Measurements from ENCODE around the gene FHOD1.

- TF ChIP-seq BHLHE40 (IDR thresholded peaks at IDR 0.05; ENCODE audit: low read length) = no peak
- TF ChIP-seq ZNF146 (CRISPR knock-in tag; IDR thresholded peaks at IDR 0.05; ENCODE audit: unreplicated experiment) = no peak
- no peak for TF ChIP-seq EP300 (IDR thresholded peaks at IDR 0.05; ENCODE audit: low read length)
- no peak for TF ChIP-seq ZNF274 (IDR thresholded peaks at IDR 0.05; ENCODE audit: borderline replicate concordance, low read depth, low read length)
- no peak for TF ChIP-seq E2F8 (IDR thresholded peaks at IDR 0.05; ENCODE audit: low read depth, partially characterized antibody)
- no peak for TF ChIP-seq ZNF282 (CRISPR knock-in tag; IDR thresholded peaks at IDR 0.05)
- TF ChIP-seq CTCF (IDR thresholded peaks at IDR 0.05 in 2 of 3, conservative IDR thresholded peaks at IDR 0.05 in 1 of 3; ENCODE audit: insufficient read depth in 2 of 3, low read depth in 1 of 3, low read length in 3 of 3) = no peak
Observed at GRCh38 chr16:67294171-67294757, 47.0 kb upstream of the FHOD1 start.

All from K562 (cell line).